ENCODE results near the gene CRHR2.

The CRHR2 gene

GRCh38 chr7:30613366-30614325 lies 68.6 kb downstream of the CRHR2 start:
- no peak for DNase-seq

GRCh38 chr7:30612658-30613265 lies 69.5 kb downstream of the CRHR2 start:
- no peak for DNase-seq

- no peak for DNase-seq
Measured at GRCh38 chr7:30605832-30606231, 76.4 kb downstream of the CRHR2 start.

- no peak for DNase-seq
Measured at GRCh38 chr7:30604901-30605300, 77.4 kb downstream of the CRHR2 start.

Data from NCI-H748 treated with DMSO at 0.1 percent for 48 hours (cell line).